Fibroblast of lung (primary cell): Measurements from ENCODE around the gene CCDC152. TPM values are rescaled to one million over a fixed set of nuclear protein-coding genes. Genes with fewer than 3 reads are reported as not detected.
A peak's percentile ranks its signal among the peaks of the same experiment; 100 is the strongest.

Source experiments
- DNase-seq, 2 donors: peaks; one replicate each; pipeline versions ENCODE4 v3.0.0 to v3.0.0-alpha.2; 2010; ENCODE audit warnings: low read depth in 2 of 2
- H2AFZ ChIP-seq: 2 replicates; pipeline ENCODE4 v1.5.1; 2012; ENCODE audit warnings: low read length, control low read depth, inconsistent platforms
- H3K27ac ChIP-seq: 2 replicates; pipeline ENCODE4 v1.5.1; 2011; ENCODE audit warnings: low read length, control low read depth; ENCODE audit not compliant: insufficient read depth
- H3K27me3 ChIP-seq: 2 replicates; pipeline ENCODE4 v1.5.1; 2011; ENCODE audit warnings: mild to moderate bottlenecking, low read length; ENCODE audit not compliant: control insufficient read depth, insufficient read depth
- H3K36me3 ChIP-seq: 2 replicates; pipeline ENCODE4 v1.5.1; 2011; ENCODE audit warnings: low read length; ENCODE audit not compliant: control insufficient read depth, insufficient read depth
- H3K4me1 ChIP-seq: 2 replicates; pipeline ENCODE4 v1.5.1; 2011; ENCODE audit warnings: low read length; ENCODE audit not compliant: control insufficient read depth, insufficient read depth; ENCODE audit errors: extremely low read depth
- H3K4me2 ChIP-seq: 2 replicates; pipeline ENCODE4 v1.5.1; 2011; ENCODE audit warnings: low read length, control low read depth; ENCODE audit not compliant: insufficient read depth; ENCODE audit errors: extremely low read depth
- H3K4me3 ChIP-seq, 4 experiments: fragments of 200-600 bp in 1 of 4; sonication (generic) in 1 of 4; replicated peaks in 1 of 4; 2 replicates each; pipeline ENCODE4 v1.5.1; 2011 to 2016; ENCODE audit warnings: low read length in 4 of 4, low read depth in 3 of 4, mild to moderate bottlenecking in 3 of 4, control low read depth in 2 of 4, inconsistent platforms in 1 of 4, mixed read lengths in 1 of 4; ENCODE audit not compliant: insufficient read depth in 1 of 4; ENCODE audit errors: control extremely low read depth in 1 of 4
- H3K79me2 ChIP-seq: 2 replicates; pipeline ENCODE4 v1.5.1; 2012; ENCODE audit warnings: mild to moderate bottlenecking, low read length, inconsistent platforms; ENCODE audit not compliant: control insufficient read depth, insufficient read depth
- H3K9ac ChIP-seq: 2 replicates; pipeline ENCODE4 v1.5.1; 2011; ENCODE audit warnings: mild to moderate bottlenecking, low read length, control low read depth; ENCODE audit not compliant: insufficient read depth
- H3K9me3 ChIP-seq: 2 replicates; pipeline ENCODE4 v1.5.1; 2012; ENCODE audit warnings: low read depth, low read length; ENCODE audit not compliant: control insufficient read depth, insufficient read depth
- H4K20me1 ChIP-seq: 2 replicates; pipeline ENCODE4 v1.5.1; 2011; ENCODE audit warnings: low read length; ENCODE audit not compliant: control insufficient read depth, insufficient read depth; ENCODE audit errors: extremely low read depth
- EZH2 ChIP-seq: IDR thresholded peaks from 2 replicates; pipeline ENCODE4 v1.5.1; 2012; ENCODE audit warnings: low read length, control low read depth, mild to moderate bottlenecking; ENCODE audit errors: missing control alignments
- polyA plus RNA-seq, 2 donors: library from polyadenylated mRNA; depleted of rRNA in 1 of 2; stranded (reverse) in 1 of 2; unstranded in 1 of 2; fragments of >200 nt; gene quantifications; 2 replicates each; pipeline ENCODE4 v1.2.1, GENCODE V29; 2011 to 2012; ENCODE audit warnings: missing spikeins in 1 of 2
- total RNA-seq: library from RNA; depleted of rRNA; stranded (reverse); fragments of >200 nt; gene quantifications from 2 replicates; pipeline ENCODE4 v1.2.1, GENCODE V29; 2014
- TF ChIP-seq, protein P1 (sequence below), 2 donors: IDR thresholded peaks in 1 of 2; conservative IDR thresholded peaks in 1 of 2; 1 replicate in 1 of 2; 2 replicates in 1 of 2; pipeline ENCODE4 v1.5.1; 2011 to 2012; ENCODE audit warnings: low read length in 2 of 2, control low read depth in 1 of 2, inconsistent platforms in 1 of 2, low read depth in 1 of 2, mild to moderate bottlenecking in 1 of 2

Gene CCDC152
- total and polyA plus RNA-seq, 2 donors (not counting 1 experiment from before 2014, with no cell fraction given): 1.4 to 2.5 TPM

DNA sequence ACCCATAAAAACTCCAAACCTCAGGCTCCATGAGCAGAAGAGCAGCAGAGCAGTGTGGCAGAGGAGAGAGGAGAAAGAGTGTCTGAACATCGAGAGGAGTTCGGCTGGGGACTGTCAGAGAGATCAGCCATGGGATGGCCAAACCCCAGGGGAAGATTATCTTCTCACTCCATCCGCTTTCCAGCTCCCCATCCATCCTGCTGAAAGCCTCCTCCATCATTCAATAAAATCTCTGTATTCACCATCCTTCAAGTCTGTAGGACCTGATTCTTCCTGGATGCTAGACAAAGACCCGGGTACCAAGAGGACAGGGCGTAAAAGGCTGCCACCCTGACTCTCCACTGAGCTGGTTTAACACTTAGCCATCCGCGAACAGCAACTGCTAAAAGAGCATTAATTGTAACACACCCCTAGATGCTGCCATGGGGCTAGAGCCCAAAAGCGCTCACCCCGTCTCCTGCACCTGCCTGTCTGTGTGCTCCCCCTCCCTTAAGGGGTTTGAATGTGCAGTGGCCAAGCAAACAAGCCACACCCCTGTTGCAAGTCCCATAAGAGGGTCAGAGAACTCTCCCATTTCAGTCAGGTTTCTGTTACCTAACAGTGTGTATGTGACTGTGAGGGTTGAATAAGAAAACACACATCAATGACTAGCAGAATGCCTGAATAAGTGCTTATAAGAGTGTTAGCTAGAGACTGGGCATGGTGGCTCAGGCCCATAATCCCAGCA, 69.0 kb downstream of the CCDC152 start:
- Histone ChIP-seq H3K4me1 (no peaks in the 10 kb centered on the region), H3K4me3 (no peak overlapping the region), H3K27ac (no peak overlapping the region), H3K4me2 (no peak overlapping the region), H3K9me3 (no peaks in the 10 kb centered on the region), H3K27me3 (no peaks in the 10 kb centered on the region), H2AFZ (no peak overlapping the region), H3K36me3 (no peaks in the 10 kb centered on the region), H3K79me2 (no peaks in the 10 kb centered on the region), H3K9ac (no peak overlapping the region), H4K20me1 (no peaks in the 10 kb centered on the region)
- no peak for DNase-seq
- TF ChIP-seq, protein P1, sequence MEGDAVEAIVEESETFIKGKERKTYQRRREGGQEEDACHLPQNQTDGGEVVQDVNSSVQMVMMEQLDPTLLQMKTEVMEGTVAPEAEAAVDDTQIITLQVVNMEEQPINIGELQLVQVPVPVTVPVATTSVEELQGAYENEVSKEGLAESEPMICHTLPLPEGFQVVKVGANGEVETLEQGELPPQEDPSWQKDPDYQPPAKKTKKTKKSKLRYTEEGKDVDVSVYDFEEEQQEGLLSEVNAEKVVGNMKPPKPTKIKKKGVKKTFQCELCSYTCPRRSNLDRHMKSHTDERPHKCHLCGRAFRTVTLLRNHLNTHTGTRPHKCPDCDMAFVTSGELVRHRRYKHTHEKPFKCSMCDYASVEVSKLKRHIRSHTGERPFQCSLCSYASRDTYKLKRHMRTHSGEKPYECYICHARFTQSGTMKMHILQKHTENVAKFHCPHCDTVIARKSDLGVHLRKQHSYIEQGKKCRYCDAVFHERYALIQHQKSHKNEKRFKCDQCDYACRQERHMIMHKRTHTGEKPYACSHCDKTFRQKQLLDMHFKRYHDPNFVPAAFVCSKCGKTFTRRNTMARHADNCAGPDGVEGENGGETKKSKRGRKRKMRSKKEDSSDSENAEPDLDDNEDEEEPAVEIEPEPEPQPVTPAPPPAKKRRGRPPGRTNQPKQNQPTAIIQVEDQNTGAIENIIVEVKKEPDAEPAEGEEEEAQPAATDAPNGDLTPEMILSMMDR (conservative IDR thresholded peaks at IDR 0.05 in 1 of 2, IDR thresholded peaks at IDR 0.05 in 1 of 2; ENCODE audit: low read depth in 1 of 2, low read length in 2 of 2): no peak
- no peak for TF ChIP-seq EZH2

DNA sequence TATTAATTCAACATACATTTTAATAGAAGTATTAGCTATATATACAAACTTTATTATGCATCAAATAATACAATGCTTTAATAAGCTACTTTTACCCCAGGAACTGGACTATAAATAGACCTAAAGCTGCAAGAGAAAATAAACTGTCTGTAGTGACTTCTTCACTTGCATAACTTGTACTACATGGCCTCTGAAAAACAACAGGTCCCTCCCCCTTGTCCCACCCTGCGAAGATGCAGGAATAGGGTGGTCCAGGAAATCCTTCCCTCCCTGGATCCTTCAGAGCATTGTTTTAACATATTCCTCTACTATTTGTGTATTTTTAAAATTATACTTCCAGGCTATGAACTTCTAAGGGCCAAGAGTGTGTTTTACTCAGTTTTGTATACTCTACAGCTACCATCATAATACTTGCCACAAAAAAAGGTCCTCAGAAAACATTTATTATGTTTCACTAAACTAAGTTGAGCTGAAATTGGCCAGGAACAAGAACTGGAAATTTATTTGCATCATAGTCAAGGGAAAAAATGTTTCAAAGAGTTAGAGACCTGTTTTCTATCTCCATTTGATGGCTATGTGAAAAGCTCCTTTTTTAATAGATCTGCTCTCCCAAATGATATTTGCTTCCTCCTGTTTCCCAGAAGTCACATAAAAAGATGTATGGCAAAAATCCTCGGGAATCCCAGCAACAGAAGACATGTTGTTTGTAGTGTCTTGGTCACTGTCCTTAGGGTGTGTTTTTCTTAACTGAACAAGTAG, 70.3 kb downstream of the CCDC152 start:
- no peak overlapping the region for H2AFZ ChIP-seq
- no peak for DNase-seq

DNA sequence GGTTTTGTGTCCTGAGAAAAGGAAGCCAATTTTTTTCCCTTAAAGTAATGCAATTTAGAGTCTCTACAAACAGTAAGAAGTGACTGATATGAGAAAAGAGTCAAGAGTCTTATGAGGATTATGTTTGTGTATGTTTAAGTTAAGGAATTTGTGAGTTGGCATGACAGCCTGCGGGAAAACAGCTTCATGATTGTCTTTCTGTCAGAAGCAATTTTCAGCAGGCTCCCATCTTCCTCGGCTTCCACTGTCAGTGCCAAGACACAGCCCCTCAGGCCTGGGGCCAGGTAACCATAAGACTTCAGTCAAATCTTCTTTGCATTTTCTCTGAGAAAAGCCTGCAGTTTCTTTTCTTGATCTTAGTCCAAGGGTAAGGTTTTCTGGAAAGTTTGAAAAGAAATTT, 72.1 kb downstream of the CCDC152 start:
- H3K36me3 ChIP-seq: no peaks in the 10 kb centered on the region
- peak in 1 of 2 donors; percentile 45 for DNase-seq

More for the DNA sequence above, 70.3 kb downstream of the CCDC152 start:
- Histone ChIP-seq H3K27ac (no peak overlapping the region), H4K20me1 (no peaks in the 10 kb centered on the region), H3K36me3 (no peaks in the 10 kb centered on the region), H3K9ac (no peak overlapping the region), H3K4me1 (no peaks in the 10 kb centered on the region), H3K27me3 (no peaks in the 10 kb centered on the region), H3K9me3 (no peaks in the 10 kb centered on the region), H3K4me2 (no peak overlapping the region), H3K79me2 (no peaks in the 10 kb centered on the region), H3K4me3 (no peak overlapping the region)
- TF ChIP-seq EZH2: no peak
- TF ChIP-seq, protein P1 (conservative IDR thresholded peaks at IDR 0.05 in 1 of 2, IDR thresholded peaks at IDR 0.05 in 1 of 2; ENCODE audit: low read depth in 1 of 2, low read length in 2 of 2): no peak

More for the DNA sequence above, 72.1 kb downstream of the CCDC152 start:
- Histone ChIP-seq H3K27ac (no peak overlapping the region), H3K4me1 (no peaks in the 10 kb centered on the region), H3K4me3 (no peak overlapping the region), H3K9ac (no peak overlapping the region), H3K27me3 (no peaks in the 10 kb centered on the region), H4K20me1 (no peaks in the 10 kb centered on the region), H3K4me2 (no peak overlapping the region), H2AFZ (no peak overlapping the region), H3K79me2 (no peaks in the 10 kb centered on the region), H3K9me3 (no peaks in the 10 kb centered on the region)
- no peak for TF ChIP-seq EZH2
- TF ChIP-seq, protein P1 (conservative IDR thresholded peaks at IDR 0.05 in 1 of 2, IDR thresholded peaks at IDR 0.05 in 1 of 2; ENCODE audit: low read depth in 1 of 2, low read length in 2 of 2): no peak
